Heart left ventricle (tissue), 13 donors: ENCODE results near the gene CCDC61.

Experiments used
- CTCF ChIP-seq, 12 donors: fragments of 200-600 bp; sonication (generic) in 4 of 12; IDR thresholded peaks; one replicate each; pipeline versions ENCODE4 v1.5.0 to v1.8.0; 2018 to 2022; ENCODE audit warnings: antibody characterized with exemption in 12 of 12, mild to moderate bottlenecking in 5 of 12
- POLR2A ChIP-seq, 2 donors: fragments of 450-650 bp; IDR thresholded peaks; one replicate each; pipeline ENCODE4 v1.6.1; 2017; ENCODE audit warnings: antibody characterized with exemption in 2 of 2, mild to moderate bottlenecking in 2 of 2, moderate library complexity in 2 of 2
- donor health status: ischemic (EF 13 %, LVEDD 7.1; RV severe dilation, severe dysfunction).
- donor health status: DM: no; HTN: yes; CAD: no.
- donor health status: DM: no; HTN: no; CAD: no.
- donor health status: ischemic (EF 25% LVEDD 6.9; RV normal size, moderate dysfunction).
- donor health status: ischemic (EF 25% LVEDD 5.7; RV mildly dilated, moderate dysfunction).
- donor health status: ischemic (EF 35%, LVEDD 5.7; RV mildly dilated, moderate dysfunction).
- donor health status: nonischemic (EF 11% LVEDD 7.7; RV severe dilation, severe dysfunction).
- donor health status: DM: yes; HTN: yes; CAD: no.
- donor health status: PGD.
- donor health status: ischemic (EF 29% LVEDD 5.4; RV normal size, mild dysfunction).
- donor health status: nonischemic (EF 23%, LVEDD 6.1; RV moderate dilation, normal function).

- TF ChIP-seq CTCF (IDR thresholded peaks at IDR 0.05) (no peak), POLR2A (IDR thresholded peaks at IDR 0.05) (no peak)
Observed at GRCh38 chr19:46067691-46068090, 72.4 kb downstream of the CCDC61 start.
